GM21515 (cell line): ENCODE data around the gene CCDC73.
"Not testable (repeated sequence)": the region's sequence is repeated elsewhere in the genome, so short reads cannot be mapped to it uniquely, and the experiment has no call there.

ENCODE experiments used
- ATAC-seq: cut with Tn5 transposase; IDR thresholded peaks from one replicate; pipeline ENCODE4 v1.9.1; 2021; ENCODE audit not compliant: unreplicated experiment

CCDC73 gene

DNA sequence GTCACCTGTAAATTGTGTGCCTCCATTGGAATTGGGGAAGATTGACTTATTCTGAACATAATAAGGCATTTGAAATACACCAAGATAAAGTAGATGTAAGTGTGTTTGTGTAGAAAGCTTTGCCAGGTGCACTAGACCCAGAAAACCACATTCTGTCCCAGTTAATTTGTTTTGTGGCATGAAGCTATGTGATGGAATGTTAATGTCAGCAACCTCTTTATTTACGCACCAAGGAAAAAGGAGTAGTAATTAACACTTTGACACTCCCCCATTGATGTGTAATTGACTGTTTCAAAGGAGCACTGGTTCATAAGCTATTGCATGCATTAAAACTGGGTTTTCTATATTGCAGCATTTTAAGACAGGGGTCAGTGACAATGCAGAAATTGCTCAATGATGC is 196.5 kb downstream of the CCDC73 start:
- ATAC-seq, result no peak

DNA sequence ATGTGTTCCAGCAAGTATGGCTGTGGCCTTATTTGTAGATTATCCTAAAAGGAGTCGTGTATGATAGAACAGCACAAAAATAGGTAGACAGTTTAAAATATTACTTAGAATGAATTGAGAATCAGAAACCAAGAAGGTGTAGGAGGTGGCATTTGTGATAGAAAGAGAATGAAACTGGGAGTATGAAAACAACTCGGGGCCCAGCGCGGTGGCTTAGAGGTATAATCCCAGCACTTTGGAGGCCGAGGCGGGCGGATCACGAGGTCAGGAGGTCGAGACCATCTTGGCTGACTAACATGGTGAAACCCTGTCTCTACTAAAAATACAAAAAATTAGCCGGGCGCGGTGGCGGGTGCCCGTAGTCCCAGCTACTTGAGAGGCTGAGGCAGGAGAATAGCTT is 198.3 kb downstream of the CCDC73 start:
- ATAC-seq, result not testable (repeated sequence)

DNA sequence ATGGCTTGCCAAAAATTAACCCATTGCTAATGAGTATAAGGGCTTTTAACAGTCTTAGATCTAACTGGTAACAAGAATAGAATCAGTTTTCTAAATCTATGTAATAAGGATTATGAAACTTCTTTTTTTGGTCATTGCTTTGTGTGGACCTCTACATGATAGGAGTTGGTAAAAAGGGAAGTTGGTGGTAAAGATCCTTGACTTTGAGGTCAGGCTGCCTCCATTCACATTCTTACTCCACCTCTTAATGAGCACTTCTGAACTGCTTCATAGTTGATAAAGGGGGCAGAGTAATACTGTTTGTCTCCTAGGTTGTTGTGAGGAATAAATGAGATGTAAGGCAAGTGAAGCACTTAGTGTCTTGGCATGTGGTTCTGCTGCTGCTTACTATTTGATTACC is 200.2 kb downstream of the CCDC73 start:
- ATAC-seq, result no peak

DNA sequence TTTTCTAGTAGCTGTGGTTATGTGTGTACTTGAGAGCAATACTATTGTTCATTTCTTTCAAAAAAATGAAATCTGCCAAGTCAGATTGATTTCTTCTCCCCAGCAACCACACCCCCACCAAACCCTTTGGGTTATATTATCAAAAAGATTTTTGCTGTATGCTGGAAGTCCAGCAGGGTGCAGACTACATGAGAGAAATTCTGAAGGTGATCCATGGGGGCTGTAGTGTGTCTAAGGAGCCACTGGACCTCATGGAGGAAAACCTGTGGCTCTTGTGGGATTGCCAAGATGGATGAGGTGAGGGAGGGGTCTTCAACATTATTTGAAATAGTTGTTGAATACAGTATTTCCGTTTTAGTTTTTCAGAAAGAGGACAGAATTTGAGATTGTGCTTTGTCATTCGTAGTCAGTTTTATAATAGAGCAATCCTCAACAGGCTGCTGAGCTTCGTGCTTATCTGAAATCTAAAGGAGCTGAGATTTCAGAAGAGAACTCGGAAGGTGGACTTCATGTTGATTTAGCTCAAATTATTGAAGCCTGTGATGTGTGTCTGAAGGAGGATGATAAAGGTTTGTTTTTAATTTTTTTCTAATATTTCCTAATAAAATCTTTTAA is 207.8 kb downstream of the CCDC73 start:
- ATAC-seq, result no peak

DNA sequence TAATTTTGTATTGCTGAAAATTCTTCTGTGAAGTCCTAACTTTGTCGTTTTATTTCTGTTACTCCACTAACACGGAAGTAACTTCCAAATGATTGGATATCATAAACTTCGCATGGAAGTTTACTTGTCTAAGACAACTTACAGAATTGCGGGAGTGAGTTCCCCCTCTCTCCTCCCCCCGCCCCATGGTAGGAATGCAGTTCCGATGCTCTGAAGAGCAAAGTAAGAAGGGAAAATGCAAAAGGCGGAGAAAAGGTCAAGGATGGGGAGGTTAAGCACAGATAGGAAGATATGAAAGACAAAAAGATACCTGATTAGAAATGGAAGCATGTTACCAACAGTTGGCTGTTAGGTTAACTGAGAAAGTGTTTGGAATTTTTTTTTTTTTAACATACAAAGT is 209.5 kb downstream of the CCDC73 start:
- ATAC-seq, result no peak

DNA sequence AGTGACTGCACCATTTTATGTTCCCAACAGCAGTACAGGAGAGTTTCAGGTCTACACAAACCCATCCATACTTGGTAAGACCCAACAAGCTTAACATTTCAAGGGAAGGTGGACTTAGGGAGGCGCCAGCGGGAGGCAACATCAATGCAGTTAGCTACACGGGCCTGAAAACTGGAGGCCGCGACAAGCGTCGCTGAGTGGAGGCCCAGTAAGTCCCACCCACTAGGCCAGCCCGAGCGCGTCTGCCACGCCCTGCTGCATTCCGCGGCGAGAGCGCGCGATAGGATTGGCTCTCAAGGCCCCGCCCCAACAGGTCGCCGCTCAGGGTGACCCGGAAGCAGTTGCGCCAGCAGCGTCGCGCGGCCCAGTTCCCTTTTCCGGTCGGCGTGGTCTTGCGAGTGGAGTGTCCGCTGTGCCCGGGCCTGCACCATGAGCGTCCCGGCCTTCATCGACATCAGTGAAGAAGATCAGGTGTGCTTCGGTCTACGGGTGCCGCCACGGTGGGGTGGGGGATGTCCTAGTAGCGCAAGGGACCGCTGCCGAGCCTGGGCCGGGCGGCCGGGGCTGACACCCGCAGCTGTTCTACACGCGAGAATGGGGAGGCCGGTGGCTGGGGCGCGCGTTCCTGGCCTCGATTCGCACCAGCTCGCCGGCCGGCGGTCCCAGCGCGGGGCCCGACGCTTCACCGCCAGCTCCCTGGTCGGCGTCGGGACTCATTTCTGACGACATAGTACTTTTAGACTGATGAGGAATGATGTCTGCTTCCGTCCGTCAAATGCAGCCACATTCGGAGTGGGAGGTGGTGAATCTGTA is 210.8 kb downstream of the CCDC73 start, which contains the start of gene EIF3M:
TSS of gene EIF3M (plus strand) at position 373 of the 813 bp plus-strand sequence. CDS start at position 430, 57 bp downstream.
- ATAC-seq, result peak; percentile 98

DNA sequence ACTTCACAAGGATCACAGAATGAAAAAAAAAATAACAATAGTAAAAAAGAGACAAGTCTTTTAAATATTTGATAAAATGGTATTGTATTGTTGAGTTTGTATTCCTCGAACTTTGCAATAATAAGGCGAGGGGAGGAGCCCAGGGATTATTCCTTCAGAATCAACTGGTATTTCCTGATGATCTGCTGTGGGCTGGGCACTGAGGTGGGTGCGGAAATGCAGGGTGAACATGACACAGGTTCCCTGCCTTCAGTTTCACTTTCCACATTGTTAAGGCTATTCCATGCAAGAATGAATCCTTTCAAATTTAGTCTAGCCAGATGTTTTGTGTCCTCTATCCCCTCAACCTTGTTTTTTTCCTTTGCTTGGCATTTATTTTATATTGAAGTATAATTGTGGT is 212.9 kb downstream of the CCDC73 start:
- no peak for ATAC-seq

DNA sequence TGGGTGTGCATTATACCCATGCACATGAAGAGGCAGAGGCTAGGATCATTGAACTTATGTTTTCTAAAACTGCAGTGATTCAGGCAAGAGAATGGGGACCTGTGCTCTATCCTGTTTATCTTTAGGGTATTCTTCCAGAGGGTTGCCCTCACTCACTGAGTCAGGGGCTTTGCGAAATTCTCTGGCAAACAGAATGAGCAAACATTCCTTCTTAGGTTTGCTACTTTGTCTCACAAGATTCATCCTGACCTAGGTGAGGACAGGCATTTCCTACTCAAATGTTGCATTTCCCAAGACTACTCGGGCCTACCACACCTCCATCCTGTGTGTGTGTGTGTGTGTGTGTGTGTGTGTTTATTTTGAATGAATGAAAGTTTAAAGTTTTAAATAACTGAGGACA is 213.5 kb downstream of the CCDC73 start:
- no peak for ATAC-seq

DNA sequence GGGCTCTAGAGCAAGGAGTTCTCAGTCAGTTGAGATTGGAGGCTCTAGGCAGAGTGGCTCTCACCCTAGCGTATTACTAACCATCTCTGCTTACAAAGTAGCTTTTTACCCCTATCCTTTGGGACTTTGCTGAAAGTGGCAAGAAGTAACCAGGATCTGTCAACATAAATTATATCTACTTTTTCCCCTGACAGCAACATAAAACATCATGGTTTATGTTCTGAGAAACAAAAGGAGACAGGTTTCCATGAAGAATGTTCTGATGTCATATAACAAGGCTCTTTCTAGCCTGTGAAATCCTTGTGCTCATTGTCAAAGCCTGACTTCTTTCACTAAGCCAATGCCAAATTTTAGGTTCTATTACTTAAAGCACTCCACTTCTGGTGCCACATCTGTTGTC is 218.0 kb downstream of the CCDC73 start:
- no peak for ATAC-seq

DNA sequence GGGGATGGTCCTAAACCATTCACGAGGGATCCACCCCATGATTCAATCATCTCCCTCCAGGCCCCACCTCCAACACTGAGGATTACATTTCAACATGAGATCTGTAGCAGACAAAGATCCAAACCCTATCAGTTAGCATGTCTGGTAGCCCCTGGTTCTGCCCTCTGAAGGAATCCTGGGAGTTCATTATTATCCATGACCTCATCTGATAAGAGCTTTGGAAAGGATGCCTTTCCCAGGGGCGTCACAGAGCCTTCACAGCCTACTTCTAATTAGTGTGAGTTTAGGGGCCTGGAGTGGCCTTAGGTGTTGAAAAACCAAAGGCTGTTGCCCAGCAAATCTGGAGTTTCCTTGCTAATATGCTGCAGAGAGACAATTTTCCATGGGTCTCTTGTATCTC is 219.4 kb downstream of the CCDC73 start:
- ATAC-seq, result no peak

DNA sequence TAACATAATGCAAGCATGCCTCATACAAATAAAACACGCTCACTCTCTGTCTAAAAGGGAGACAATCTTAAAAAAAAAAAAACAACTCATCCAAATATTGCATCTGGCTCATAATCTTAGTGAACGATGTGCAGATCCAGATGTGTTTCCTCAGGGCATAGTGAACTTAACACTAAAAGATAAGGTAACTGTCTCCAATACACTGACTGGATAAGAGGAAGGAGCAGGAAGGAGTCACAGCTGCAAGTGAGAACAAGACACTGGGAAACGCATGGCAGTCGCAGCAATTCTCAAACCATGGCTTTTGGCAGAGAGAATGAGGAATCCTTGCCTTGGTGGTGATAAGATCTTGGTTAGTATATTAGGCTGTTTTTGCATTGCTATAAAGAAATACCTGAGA is 220.0 kb downstream of the CCDC73 start:
- no peak for ATAC-seq

DNA sequence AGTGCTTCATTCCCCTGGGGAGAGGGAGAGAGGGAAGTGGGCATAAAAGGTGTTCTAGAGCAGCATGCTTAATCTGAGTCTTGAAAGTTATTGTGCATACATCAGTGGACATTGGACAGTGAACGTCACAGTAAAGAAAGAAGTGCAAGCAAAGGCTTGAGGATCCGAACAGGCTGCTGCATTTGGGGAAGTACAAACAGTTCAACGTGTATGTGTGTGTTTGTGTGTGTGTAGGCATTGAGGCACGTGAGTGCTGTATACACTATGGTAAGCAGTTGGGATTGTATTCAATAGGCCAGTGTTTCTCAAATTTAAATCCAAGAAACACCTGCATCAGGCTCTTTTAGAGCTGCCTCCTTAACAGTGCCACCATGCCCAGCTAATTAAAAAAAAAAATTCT is 221.2 kb downstream of the CCDC73 start:
- no peak for ATAC-seq

DNA sequence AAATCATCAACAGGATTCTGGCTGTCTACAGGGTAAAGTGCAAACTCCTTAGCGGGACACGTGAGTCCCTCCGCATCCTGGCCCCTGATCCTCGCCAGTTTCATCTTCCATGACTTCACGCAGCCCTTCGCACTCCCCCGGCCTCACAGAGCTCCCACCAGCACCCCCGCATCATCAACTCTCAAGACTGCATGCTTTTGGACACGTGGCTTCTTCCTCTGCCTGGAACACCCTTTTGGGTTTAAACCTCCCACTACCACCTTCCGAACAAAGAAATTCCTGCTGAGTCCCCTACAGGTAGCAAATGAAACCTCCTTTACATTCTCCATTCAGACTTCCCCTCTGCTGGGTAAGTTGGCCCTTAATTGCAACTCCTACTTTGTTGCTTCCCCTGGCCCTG is 223.4 kb downstream of the CCDC73 start:
- no peak for ATAC-seq

DNA sequence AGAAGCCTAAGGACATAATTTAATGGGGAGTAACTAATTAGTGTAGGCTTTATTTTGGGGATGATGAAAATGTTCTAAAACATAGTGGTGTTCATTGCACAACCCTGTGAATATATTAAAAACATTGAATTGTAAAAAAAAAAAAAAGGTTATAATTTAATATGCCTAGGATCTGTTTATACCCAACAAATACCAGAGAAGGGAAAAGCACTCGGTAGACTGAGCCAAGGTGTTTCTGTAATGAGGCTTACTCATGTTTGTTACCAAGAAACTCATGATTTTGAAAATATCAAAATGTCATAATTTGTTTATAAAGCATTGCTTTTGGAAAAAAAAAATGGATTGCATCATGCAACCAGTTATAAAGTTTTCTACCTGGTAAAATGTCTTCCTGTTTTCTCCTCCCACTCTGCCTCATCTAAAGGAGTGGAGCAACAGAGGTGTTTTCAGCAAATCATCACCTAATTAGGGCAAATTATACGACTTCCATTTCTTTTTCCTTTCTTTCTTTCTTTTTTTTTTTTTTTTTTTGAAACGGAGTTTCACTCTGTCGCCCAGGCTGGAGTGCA is 225.1 kb downstream of the CCDC73 start:
- ATAC-seq, result no peak

DNA sequence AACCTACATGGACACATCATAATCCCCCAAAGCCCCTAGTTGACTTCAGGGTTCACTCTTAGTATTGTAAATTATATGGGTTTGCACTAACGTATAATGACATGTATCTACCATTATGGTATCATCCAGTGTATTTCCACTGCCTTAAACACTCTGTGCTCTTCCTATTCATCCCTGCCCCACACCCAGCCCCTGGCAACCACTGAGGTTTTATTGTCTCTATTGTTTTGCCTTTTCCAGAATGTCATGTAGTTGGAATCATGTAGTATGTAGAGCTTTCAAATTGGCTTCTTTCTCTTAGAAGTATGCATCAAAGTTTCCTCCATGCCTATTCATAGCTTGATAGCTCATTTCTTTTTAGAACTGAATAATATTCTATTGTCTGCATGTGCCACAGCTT is 227.3 kb downstream of the CCDC73 start:
- ATAC-seq, result no peak

DNA sequence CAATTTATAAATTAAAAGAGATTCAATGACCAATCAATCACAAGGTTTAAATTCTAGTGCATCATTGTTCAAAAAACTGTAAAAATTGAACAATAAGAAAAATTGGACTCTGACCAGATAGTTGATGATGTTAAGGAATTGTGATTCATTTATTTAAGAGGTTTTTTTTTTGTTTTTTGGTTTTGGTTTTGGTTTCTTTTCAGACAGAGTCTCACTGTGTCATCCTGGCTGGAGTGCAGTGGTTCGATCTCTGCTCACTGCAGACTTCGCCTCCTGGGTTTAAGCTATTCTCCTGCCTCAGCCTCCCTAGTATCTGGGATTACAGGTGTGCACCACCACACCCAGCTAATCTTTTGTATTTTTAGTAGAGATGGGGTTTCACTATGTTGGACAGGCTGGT is 227.9 kb downstream of the CCDC73 start:
- ATAC-seq, result no peak

DNA sequence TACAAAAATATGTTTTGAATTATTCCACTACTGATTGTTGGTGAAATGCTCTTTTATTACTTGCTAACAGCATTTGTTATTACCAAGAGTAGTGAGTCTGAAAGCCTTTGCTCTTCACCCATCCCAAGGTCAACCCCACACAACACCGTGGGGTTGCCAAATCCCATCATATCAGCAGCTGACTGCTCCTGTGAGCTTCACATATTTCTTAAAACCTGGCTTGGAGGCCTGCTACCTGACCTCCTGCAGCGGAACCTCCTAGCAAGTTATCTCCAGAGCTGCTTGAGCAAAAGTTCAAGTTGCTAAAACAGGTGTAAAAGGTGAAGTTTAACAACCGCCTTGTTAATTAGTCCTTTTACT is 230.9 kb downstream of the CCDC73 start:
- ATAC-seq, result no peak

DNA sequence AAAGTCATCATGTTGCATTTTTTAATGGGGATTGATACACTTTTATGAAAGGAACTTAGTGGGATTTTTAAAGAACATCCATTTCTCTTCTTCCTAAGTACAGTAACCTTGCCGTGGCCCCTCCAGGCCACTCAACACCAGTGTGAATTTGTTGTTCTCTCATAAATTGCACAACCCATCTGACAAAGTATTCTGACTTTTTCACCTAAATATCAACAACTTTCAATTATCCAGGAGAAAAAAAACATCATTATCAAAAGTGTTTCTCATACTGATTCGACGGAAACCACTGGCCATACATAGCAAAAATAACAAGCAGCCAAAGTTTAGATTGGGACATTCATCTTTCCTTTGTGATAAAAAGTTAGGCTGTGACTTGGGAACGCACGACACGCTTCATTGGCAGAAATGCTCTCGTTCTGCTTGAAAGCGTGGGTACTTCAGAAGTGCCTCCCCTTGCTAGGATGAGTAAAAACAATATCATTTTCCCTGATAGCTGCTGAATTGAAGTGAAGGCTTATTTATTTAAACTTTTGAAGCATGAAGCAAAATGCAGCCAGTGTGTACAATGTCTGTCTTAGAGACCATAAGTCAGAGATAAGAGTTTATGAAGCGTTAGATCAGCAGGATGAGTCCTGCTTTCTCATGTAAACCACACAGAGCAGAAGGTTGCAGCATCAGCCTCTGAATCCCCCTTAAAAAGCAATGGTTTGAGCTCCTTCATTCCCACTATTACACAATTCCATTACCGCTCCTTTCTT is 231.4 kb downstream of the CCDC73 start:
- ATAC-seq, result no peak

DNA sequence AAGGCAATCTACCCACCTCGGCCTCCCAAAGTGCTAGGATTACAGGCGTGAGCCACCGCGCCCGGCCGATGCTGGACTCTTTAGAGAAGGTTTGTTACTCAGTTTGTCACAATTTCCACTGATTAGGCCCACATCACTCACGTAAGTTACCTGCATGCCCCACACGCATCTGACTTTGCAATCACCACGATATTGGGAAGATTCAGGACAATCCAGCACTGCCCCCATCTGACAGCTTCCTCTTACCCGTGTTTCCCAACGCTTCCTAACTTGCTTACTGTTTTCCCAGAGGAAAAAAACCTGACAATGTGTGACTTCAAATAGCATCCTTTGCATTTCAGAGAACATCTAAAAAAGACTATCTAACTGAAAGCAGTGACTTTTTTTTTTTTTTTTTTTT is 232.6 kb downstream of the CCDC73 start:
- ATAC-seq, result no peak

DNA sequence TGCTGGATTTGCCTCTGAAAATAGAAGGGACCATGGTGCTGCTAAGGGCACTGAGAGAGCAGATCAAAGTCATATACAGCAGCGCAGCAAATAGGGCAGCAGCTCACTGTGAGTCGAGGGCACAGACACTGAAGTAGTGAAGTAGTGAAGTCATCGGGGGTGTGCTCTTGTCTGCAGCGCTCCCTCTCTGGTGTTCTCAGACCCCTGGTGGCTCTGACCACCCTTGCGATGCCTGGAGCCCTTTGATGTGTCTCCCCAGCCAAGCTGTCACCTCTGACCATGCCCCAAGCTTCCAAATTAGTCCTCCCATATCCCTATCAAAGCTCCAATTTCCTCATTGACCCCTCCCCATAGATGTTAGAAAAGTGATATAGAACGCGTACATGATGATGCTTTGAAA is 238.6 kb downstream of the CCDC73 start:
- no peak for ATAC-seq

DNA sequence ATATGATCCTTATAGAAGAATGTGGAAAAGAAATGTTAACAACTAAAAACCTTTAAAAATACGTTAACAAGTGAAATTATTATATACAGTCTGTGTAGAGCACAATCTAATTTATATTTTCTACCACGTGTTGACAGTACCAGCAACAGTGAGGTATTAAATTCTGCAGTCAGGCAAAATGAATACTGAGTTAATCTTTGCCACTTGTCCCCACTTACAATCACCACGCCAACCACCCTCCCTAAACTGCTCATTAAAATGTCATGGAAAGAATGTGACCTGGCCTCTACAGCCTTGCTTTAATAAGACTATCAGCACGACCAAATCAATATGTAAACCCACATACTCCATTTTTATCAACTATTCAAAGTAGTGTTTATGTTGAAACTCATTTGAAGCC is 239.4 kb downstream of the CCDC73 start:
- ATAC-seq, result no peak
